HL-60 (cell line): ENCODE data around the gene LRRC30.

ENCODE experiments used
- CTCF ChIP-seq: IDR thresholded peaks from one replicate; pipeline ENCODE4 v1.5.1; 2011; ENCODE audit warnings: low read length, control low read depth, inconsistent platforms; ENCODE audit not compliant: insufficient read depth
- GABPA ChIP-seq: IDR thresholded peaks from 2 replicates; pipeline ENCODE4 v1.6.1; 2012; ENCODE audit warnings: low read depth
- POLR2AphosphoS5 ChIP-seq: IDR thresholded peaks from 2 replicates; pipeline ENCODE4 v1.6.1; 2012; ENCODE audit warnings: low read depth
- TF ChIP-seq, protein P1 (sequence below): IDR thresholded peaks from 2 replicates; pipeline ENCODE4 v1.6.1; 2012; ENCODE audit warnings: low read depth; ENCODE audit not compliant: insufficient replicate concordance

- TF ChIP-seq CTCF (no peak), POLR2AphosphoS5 (no peak), GABPA (no peak)
- TF ChIP-seq, protein P1, sequence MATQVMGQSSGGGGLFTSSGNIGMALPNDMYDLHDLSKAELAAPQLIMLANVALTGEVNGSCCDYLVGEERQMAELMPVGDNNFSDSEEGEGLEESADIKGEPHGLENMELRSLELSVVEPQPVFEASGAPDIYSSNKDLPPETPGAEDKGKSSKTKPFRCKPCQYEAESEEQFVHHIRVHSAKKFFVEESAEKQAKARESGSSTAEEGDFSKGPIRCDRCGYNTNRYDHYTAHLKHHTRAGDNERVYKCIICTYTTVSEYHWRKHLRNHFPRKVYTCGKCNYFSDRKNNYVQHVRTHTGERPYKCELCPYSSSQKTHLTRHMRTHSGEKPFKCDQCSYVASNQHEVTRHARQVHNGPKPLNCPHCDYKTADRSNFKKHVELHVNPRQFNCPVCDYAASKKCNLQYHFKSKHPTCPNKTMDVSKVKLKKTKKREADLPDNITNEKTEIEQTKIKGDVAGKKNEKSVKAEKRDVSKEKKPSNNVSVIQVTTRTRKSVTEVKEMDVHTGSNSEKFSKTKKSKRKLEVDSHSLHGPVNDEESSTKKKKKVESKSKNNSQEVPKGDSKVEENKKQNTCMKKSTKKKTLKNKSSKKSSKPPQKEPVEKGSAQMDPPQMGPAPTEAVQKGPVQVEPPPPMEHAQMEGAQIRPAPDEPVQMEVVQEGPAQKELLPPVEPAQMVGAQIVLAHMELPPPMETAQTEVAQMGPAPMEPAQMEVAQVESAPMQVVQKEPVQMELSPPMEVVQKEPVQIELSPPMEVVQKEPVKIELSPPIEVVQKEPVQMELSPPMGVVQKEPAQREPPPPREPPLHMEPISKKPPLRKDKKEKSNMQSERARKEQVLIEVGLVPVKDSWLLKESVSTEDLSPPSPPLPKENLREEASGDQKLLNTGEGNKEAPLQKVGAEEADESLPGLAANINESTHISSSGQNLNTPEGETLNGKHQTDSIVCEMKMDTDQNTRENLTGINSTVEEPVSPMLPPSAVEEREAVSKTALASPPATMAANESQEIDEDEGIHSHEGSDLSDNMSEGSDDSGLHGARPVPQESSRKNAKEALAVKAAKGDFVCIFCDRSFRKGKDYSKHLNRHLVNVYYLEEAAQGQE, result no peak
These were observed 6.9 kb downstream of the LRRC30 start for GRCh38 chr18:7237673-7238272.
